Memory B cell (primary cell): ENCODE data around the gene FGGY.

Experiments
- ATAC-seq: fragments of 150-1000 bp; cut with Tn5 transposase; 2 replicates; pipeline ENCODE4 v1.10.0; 2021; ENCODE audit warnings: low read depth, mild to moderate bottlenecking, moderate library complexity
- DNase-seq, 2 donors: peaks; one replicate each; pipeline ENCODE4 v3.0.0; 2022; ENCODE audit warnings: low spot score in 2 of 2
- H3K27ac Mint-ChIP-seq: one replicate; pipeline ENCODE4 v1.8.0; 2022; ENCODE audit warnings: mild to moderate bottlenecking, moderate library complexity, mixed read lengths
- H3K27me3 Mint-ChIP-seq: one replicate; pipeline ENCODE4 v1.8.0; 2022; ENCODE audit warnings: mixed read lengths
- H3K36me3 Mint-ChIP-seq: one replicate; pipeline ENCODE4 v1.8.0; 2022; ENCODE audit warnings: mild to moderate bottlenecking, mixed read lengths
- H3K4me1 Mint-ChIP-seq: one replicate; pipeline ENCODE4 v1.8.0; 2022; ENCODE audit warnings: mixed read lengths
- H3K4me3 Mint-ChIP-seq: one replicate; pipeline ENCODE4 v1.8.0; 2022; ENCODE audit warnings: mild to moderate bottlenecking, moderate library complexity, mixed read lengths
- H3K9me3 Mint-ChIP-seq: one replicate; pipeline ENCODE4 v1.8.0; 2022; ENCODE audit warnings: mixed read lengths

Gene FGGY

GRCh38 chr1:59675936-59676335, 379.0 kb downstream of the FGGY start:
- Mint-ChIP-seq H3K36me3 (peaks cover 8% of the 10 kb centered on the region), H3K4me1 (no peaks in the 10 kb centered on the region), H3K4me3 (no peak overlapping the region), H3K27ac (no peak overlapping the region), H3K27me3 (no peaks in the 10 kb centered on the region), H3K9me3 (no peaks in the 10 kb centered on the region)
- DNase-seq (no peak), ATAC-seq (no peak)

GRCh38 chr1:59678040-59678439, 381.1 kb downstream of the FGGY start:
- ATAC-seq (no peak), DNase-seq (no peak)
- Mint-ChIP-seq H3K9me3 (no peaks in the 10 kb centered on the region), H3K36me3 (peaks cover 8% of the 10 kb centered on the region), H3K4me1 (no peaks in the 10 kb centered on the region), H3K27me3 (no peaks in the 10 kb centered on the region), H3K27ac (no peak overlapping the region), H3K4me3 (no peak overlapping the region)

- no peaks in the 10 kb centered on the region for H3K27me3 Mint-ChIP-seq
- H3K36me3 Mint-ChIP-seq: peaks cover 8% of the 10 kb centered on the region
- H3K27ac Mint-ChIP-seq: no peak overlapping the region
- H3K4me3 Mint-ChIP-seq: no peak overlapping the region
- H3K9me3 Mint-ChIP-seq: no peaks in the 10 kb centered on the region
- H3K4me1 Mint-ChIP-seq: no peaks in the 10 kb centered on the region
- no peak for ATAC-seq
- DNase-seq: no peak
These were observed 381.8 kb downstream of the FGGY start for GRCh38 chr1:59678493-59679228.

DNA sequence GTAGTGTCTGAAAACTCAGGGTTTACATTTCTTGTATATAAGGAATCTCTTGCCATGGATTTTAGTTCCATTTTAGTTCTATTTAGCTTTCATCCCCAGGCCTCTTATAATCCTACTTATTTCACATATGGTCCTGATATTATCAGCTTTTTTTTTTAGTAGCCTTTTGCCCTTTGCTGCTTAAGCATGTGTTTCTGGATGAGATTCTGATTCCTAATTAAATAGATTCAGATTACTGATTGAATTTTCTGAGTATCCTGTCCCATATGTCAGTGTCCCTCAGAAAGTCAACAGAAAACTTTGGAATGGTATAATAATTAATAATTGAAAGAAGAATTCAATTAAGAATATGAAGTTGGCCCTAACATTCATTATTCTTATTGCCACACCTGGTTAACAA, 383.1 kb downstream of the FGGY start:
- Mint-ChIP-seq H3K4me3 (no peak overlapping the region), H3K27ac (no peak overlapping the region), H3K4me1 (peaks cover under 1% of the 10 kb centered on the region), H3K36me3 (peaks cover 8% of the 10 kb centered on the region), H3K27me3 (no peaks in the 10 kb centered on the region), H3K9me3 (no peaks in the 10 kb centered on the region)
- DNase-seq: no peak
- no peak for ATAC-seq

DNA sequence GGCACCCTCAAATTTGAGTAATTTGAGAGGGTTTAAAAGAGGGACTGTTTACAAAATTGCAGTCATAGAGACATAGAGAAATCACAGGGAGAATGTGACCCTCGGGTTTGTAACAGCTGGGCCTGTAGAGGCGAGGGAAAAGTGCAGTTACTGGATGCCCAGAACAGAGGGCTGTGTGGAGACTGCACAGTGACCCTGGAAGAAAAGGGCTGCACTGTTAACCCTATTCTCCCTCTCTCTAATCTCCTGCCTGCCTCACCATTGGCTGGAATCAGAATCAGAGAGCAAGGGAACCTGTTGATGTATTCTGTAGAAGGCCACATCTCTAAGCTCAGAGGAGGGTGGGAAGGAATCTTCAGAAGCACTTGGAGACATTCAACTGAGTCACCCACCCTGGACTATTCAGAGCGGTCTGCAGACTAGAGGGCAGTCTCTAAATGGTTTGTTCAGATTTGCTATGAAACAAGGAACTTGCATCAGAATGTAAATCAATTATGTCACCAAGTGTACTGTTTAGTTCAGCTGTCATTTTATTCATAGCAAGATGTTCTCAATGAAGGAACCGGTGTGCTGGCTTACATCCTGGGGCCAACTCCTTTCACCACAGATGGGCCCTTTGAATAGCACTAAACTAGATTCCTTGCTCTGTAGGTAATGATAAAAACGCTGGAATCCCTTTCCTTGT, 385.6 kb downstream of the FGGY start:
- Mint-ChIP-seq H3K4me1 (peaks cover 3% of the 10 kb centered on the region), H3K27ac (no peak overlapping the region), H3K36me3 (peaks cover 6% of the 10 kb centered on the region), H3K4me3 (no peak overlapping the region), H3K27me3 (no peaks in the 10 kb centered on the region), H3K9me3 (no peaks in the 10 kb centered on the region)
- ATAC-seq: no peak
- DNase-seq: no peak

- no peak overlapping the region for H3K27ac Mint-ChIP-seq
- peaks cover 4% of the 10 kb centered on the region for H3K36me3 Mint-ChIP-seq
- no peak for DNase-seq
- no peak for ATAC-seq
- no peaks in the 10 kb centered on the region for H3K9me3 Mint-ChIP-seq
- peaks cover 3% of the 10 kb centered on the region for H3K4me1 Mint-ChIP-seq
- no peaks in the 10 kb centered on the region for H3K27me3 Mint-ChIP-seq
- no peak overlapping the region for H3K4me3 Mint-ChIP-seq
These were observed 386.3 kb downstream of the FGGY start for GRCh38 chr1:59683197-59683596.

DNA sequence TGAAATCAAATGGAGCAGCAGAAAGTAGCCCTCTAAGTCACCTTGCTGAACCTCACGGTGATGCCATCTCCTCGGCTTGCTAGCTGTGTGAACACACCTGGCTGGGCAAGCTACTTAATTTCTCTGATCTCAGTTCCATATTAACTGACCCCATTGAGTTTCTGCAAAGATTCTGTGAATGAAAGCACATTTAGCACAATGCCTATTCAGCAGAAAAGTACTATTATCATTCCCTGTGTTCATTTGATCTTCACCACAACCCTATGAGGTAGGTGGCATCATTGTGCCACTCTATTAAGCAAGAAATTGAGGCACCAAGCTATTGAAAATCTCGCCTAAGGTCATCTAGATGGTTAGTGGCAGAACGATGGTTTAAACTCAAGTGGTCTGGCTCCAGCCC, 387.8 kb downstream of the FGGY start:
- H3K4me1 Mint-ChIP-seq: peaks cover 3% of the 10 kb centered on the region
- no peaks in the 10 kb centered on the region for H3K27me3 Mint-ChIP-seq
- H3K4me3 Mint-ChIP-seq: no peak overlapping the region
- no peak overlapping the region for H3K27ac Mint-ChIP-seq
- ATAC-seq (no peak), DNase-seq (no peak)
- H3K9me3 Mint-ChIP-seq: no peaks in the 10 kb centered on the region
- no peaks in the 10 kb centered on the region for H3K36me3 Mint-ChIP-seq

GRCh38 chr1:59685101-59685500, 388.2 kb downstream of the FGGY start:
- ATAC-seq: no peak
- no peak for DNase-seq
- H3K9me3 Mint-ChIP-seq: no peaks in the 10 kb centered on the region
- no peaks in the 10 kb centered on the region for H3K36me3 Mint-ChIP-seq
- no peaks in the 10 kb centered on the region for H3K27me3 Mint-ChIP-seq
- no peak overlapping the region for H3K4me3 Mint-ChIP-seq
- peaks cover 3% of the 10 kb centered on the region for H3K4me1 Mint-ChIP-seq
- no peak overlapping the region for H3K27ac Mint-ChIP-seq

- Mint-ChIP-seq H3K36me3 (no peaks in the 10 kb centered on the region), H3K4me3 (no peak overlapping the region), H3K27me3 (no peaks in the 10 kb centered on the region), H3K9me3 (no peaks in the 10 kb centered on the region), H3K4me1 (peaks cover 3% of the 10 kb centered on the region), H3K27ac (no peak overlapping the region)
- ATAC-seq (no peak), DNase-seq (no peak)
These were observed 388.8 kb downstream of the FGGY start for GRCh38 chr1:59685666-59686065.

DNA sequence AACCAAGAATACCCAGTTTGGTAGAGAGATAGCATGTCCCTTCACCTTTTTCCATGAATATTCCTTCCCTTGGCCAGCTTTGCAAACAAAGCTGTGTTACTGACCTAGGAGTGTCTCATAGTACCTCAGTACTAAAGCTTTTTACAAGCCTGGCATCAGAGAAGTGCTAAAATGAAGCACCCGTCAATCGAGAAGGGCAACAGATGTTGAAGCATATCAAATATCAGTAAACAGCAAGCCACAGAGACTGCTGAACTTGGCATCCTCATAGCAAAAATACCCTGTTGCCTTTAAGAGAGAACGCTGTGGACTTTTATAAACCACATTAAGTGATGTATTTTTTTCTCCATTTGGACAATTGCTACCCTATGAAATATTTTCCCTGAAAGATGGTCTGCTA, 389.3 kb downstream of the FGGY start:
- H3K27ac Mint-ChIP-seq: no peak overlapping the region
- ATAC-seq (no peak), DNase-seq (no peak)
- no peaks in the 10 kb centered on the region for H3K36me3 Mint-ChIP-seq
- H3K9me3 Mint-ChIP-seq: no peaks in the 10 kb centered on the region
- no peak overlapping the region for H3K4me3 Mint-ChIP-seq
- H3K27me3 Mint-ChIP-seq: no peaks in the 10 kb centered on the region
- H3K4me1 Mint-ChIP-seq: peaks cover 3% of the 10 kb centered on the region

- no peak overlapping the region for H3K27ac Mint-ChIP-seq
- peaks cover 3% of the 10 kb centered on the region for H3K4me1 Mint-ChIP-seq
- no peaks in the 10 kb centered on the region for H3K36me3 Mint-ChIP-seq
- ATAC-seq (no peak), DNase-seq (no peak)
- H3K27me3 Mint-ChIP-seq: no peaks in the 10 kb centered on the region
- H3K9me3 Mint-ChIP-seq: no peaks in the 10 kb centered on the region
- no peak overlapping the region for H3K4me3 Mint-ChIP-seq
These were observed 389.7 kb downstream of the FGGY start for GRCh38 chr1:59686574-59686973.

- no peaks in the 10 kb centered on the region for H3K27me3 Mint-ChIP-seq
- H3K36me3 Mint-ChIP-seq: no peaks in the 10 kb centered on the region
- peaks cover 3% of the 10 kb centered on the region for H3K4me1 Mint-ChIP-seq
- H3K4me3 Mint-ChIP-seq: no peak overlapping the region
- no peak overlapping the region for H3K27ac Mint-ChIP-seq
- no peak for ATAC-seq
- no peak for DNase-seq
- H3K9me3 Mint-ChIP-seq: no peaks in the 10 kb centered on the region
These were observed 390.2 kb downstream of the FGGY start for GRCh38 chr1:59687081-59687480.

DNA sequence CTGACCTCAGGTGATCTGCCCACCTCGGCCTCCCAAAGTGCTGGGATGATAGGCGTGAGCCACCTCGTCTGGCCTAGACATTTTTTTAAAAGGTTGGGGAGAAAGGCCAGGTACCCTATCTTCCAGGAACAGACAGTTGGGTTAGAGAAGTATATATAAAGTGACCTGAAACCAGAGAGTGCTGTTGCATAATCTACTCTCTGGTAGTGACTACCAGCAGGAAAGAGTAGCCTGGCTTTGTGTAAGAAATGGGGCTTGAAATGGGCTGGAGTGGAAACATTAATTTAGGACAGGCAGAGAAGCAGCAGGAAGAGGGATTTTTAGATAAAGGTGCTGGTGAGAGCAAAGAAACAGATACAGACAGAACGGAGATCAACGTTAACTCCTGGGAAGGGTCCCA, 392.1 kb downstream of the FGGY start:
- Mint-ChIP-seq H3K27me3 (no peaks in the 10 kb centered on the region), H3K36me3 (peaks cover 3% of the 10 kb centered on the region), H3K4me3 (no peak overlapping the region), H3K9me3 (peaks cover 2% of the 10 kb centered on the region), H3K27ac (no peak overlapping the region), H3K4me1 (peaks cover 13% of the 10 kb centered on the region)
- no peak for DNase-seq
- ATAC-seq: no peak

DNA sequence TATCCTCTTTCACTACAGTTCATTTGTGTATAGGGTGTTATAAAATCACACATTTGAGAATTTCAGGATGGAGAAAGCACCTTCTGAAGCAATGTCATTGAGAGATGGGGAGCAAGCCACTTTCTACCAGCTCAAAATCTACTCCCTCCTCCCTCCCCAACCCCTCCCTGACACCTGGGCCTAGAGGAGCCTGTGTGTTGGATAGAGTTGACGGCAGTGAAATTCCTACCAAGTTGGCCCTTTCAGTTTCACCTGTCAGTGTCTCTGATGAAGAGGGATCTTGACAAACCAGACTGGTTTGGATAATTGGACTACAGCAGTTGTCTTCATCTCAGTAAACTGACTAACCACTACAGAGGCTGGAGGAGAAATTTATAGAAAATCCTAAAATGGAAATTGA, 392.8 kb downstream of the FGGY start:
- H3K4me3 Mint-ChIP-seq: no peak overlapping the region
- DNase-seq (no peak), ATAC-seq (no peak)
- H3K36me3 Mint-ChIP-seq: peaks cover 3% of the 10 kb centered on the region
- no peak overlapping the region for H3K27ac Mint-ChIP-seq
- peaks cover 13% of the 10 kb centered on the region for H3K4me1 Mint-ChIP-seq
- H3K27me3 Mint-ChIP-seq: no peaks in the 10 kb centered on the region
- H3K9me3 Mint-ChIP-seq: peaks cover 2% of the 10 kb centered on the region
